ENCODE results near the gene CAPN8.

- TF ChIP-seq CTCF (IDR thresholded peaks at IDR 0.05) (no peak), EZH2 (IDR thresholded peaks at IDR 0.05; ENCODE audit: borderline replicate concordance, insufficient read depth, low read depth, low read length, poor library complexity, severe bottlenecking) (no peak)
Measured at GRCh38 chr1:223496883-223497282, 168.6 kb downstream of the CAPN8 start.

All from B cell (primary cell).